ENCODE results near the gene DPH2. TPM values are rescaled to one million over a fixed set of nuclear protein-coding genes. Genes with fewer than 3 reads are reported as not detected.
A peak's percentile ranks its signal among the peaks of the same experiment; 100 is the strongest.

Gene DPH2
- polyA plus RNA-seq, 2 of the 4 experiments (the other 2 are of a cell fraction): 38.8 to 41.7 TPM

DNA sequence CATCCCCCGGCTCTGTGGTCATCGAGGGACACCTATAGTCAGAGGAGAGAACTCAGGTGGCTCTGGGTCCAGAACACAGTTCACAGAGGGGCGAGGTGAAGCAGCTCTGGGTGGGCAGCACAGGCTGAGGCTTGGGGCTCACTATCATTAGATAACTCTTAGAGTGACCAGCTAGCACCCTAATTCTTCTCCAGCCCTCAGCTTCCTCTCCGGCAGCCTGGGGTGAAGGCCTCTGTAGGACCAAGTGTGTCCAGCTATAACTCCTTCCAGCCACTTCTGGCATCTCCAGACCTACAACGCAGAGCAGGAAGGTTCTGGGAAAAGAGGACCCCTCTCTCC, 34.9 kb upstream of the DPH2 start:
- ChIA-PET CTCF (interaction anchor here (0.6 to 16.9 kb wide), 44 partner anchors 9 to 708 kb away, joined by 3 to 243 read pairs (median 4); partner anchors contain the start of gene IPO13), POLR2A (interaction anchor here (0.6 kb wide), 1 partner anchor 414 kb away, joined by 3 read pairs; no protein-coding TSS in a partner anchor)
- DNase-seq (ENCODE audit: low read depth in 1 of 2, low spot score in 1 of 2): no peak
- H3K4me2 ChIP-seq: no peak overlapping the region
- TF ChIP-seq CEBPB (IDR thresholded peaks at IDR 0.05) (no peak), HEYL (CRISPR knock-in tag; IDR thresholded peaks at IDR 0.05) (no peak), CHD4 (IDR thresholded peaks at IDR 0.05; ENCODE audit: borderline replicate concordance) (no peak), RAD21 (conservative IDR thresholded peaks at IDR 0.05 in 1 of 2, IDR thresholded peaks at IDR 0.05 in 1 of 2) (peak in 1 of 2 experiments; percentile 21; a peak in 1 of 5 replicates)
- TF ChIP-seq, protein P1, sequence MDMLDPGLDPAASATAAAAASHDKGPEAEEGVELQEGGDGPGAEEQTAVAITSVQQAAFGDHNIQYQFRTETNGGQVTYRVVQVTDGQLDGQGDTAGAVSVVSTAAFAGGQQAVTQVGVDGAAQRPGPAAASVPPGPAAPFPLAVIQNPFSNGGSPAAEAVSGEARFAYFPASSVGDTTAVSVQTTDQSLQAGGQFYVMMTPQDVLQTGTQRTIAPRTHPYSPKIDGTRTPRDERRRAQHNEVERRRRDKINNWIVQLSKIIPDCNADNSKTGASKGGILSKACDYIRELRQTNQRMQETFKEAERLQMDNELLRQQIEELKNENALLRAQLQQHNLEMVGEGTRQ (IDR thresholded peaks at IDR 0.05): no peak
- FAIRE-seq: no peak
- H3K9me3 ChIP-seq: no peaks in the 10 kb centered on the region
- ATAC-seq: no peak; a peak in 1 of 6 replicates
- no peak overlapping the region for H3K4me3 ChIP-seq
- H3K27ac ChIP-seq: peak overlapping the region in 1 of 2 experiments; percentile 92; a peak in 2 of 6 replicates
- H3K4me1 ChIP-seq: peaks cover 48% of the 10 kb centered on the region
- 79% methylated on average over 2 of the region's 5 CpGs for WGBS (ENCODE audit: missing lambda C conversion rate)

DNA sequence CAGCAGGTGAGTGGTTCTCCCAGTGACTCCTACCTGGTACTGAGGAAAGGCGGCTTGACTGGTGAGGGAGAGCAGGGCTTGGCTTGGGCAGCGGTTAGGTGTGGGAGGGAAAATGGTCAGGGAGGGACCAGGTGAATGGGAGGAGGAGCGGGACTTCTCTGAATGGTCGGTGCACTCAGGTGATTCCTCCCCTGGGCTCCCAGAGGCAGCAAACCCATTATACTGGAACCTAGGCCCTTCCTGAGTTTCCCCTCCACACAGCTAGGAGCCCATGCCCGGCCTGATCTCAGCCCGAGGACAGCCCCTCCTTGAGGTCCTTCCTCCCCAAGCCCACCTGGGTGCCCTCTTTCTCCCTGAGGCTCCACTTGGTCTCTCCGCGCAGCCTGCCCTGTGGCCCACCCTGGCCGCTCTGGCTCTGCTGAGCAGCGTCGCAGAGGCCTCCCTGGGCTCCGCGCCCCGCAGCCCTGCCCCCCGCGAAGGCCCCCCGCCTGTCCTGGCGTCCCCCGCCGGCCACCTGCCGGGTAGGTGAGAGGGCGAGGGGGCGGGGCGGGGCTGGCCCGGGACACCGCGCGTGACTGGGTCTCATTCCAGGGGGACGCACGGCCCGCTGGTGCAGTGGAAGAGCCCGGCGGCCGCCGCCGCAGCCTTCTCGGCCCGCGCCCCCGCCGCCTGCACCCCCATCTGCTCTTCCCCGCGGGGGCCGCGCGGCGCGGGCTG, 33.9 kb upstream of the DPH2 start:
- ChIA-PET CTCF (interaction anchor here (1.5 to 16.9 kb wide), 11 partner anchors 8 to 176 kb away, joined by 3 to 243 read pairs (median 8); partner anchors contain the start of gene IPO13), POLR2A (no interaction called here)
- ATAC-seq (no peak), FAIRE-seq (no peak), DNase-seq (ENCODE audit: low read depth in 1 of 2, low spot score in 1 of 2) (no peak)
- Histone ChIP-seq H3K27ac (peak overlapping the region in 1 of 2 experiments; percentile 92; a peak in 1 of 6 replicates), H3K4me3 (no peak overlapping the region), H3K4me1 (peaks cover 40% of the 10 kb centered on the region), H3K9me3 (no peaks in the 10 kb centered on the region), H3K4me2 (no peak overlapping the region)
- WGBS (ENCODE audit: missing lambda C conversion rate): 90% methylated on average over 6 of the region's 48 CpGs
- no peak for TF ChIP-seq KDM1A (IDR thresholded peaks at IDR 0.05; ENCODE audit: low read depth)
- TF ChIP-seq POLR2A (IDR thresholded peaks at IDR 0.05; ENCODE audit: low read length): no peak
- TF ChIP-seq EHF (CRISPR knock-in tag; IDR thresholded peaks at IDR 0.05): no peak
- TF ChIP-seq, protein P2, sequence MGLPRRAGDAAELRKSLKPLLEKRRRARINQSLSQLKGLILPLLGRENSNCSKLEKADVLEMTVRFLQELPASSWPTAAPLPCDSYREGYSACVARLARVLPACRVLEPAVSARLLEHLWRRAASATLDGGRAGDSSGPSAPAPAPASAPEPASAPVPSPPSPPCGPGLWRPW (IDR thresholded peaks at IDR 0.05): no peak
- no peak for TF ChIP-seq JUN (IDR thresholded peaks at IDR 0.05)
- no peak for TF ChIP-seq BHLHE40 (IDR thresholded peaks at IDR 0.05; ENCODE audit: low read depth, low read length)
- TF ChIP-seq NR3C1 (IDR thresholded peaks at IDR 0.05): no peak
- no peak for TF ChIP-seq SMC3 (IDR thresholded peaks at IDR 0.05)
- no peak for TF ChIP-seq RFX5 (IDR thresholded peaks at IDR 0.05)
- no peak for TF ChIP-seq KDM5A (IDR thresholded peaks at IDR 0.05)
- TF ChIP-seq RNF2 (IDR thresholded peaks at IDR 0.05; ENCODE audit: borderline replicate concordance, low read depth): no peak
- no peak for TF ChIP-seq JUNB (IDR thresholded peaks at IDR 0.05)
- TF ChIP-seq RAD21 (conservative IDR thresholded peaks at IDR 0.05 in 1 of 2, IDR thresholded peaks at IDR 0.05 in 1 of 2): no peak
- no peak for TF ChIP-seq SREBF2 (IDR thresholded peaks at IDR 0.05)
- no peak for TF ChIP-seq CHD4 (IDR thresholded peaks at IDR 0.05; ENCODE audit: borderline replicate concordance)
- no peak for TF ChIP-seq CHD2 (IDR thresholded peaks at IDR 0.05; ENCODE audit: low read length, partially characterized antibody)
- TF ChIP-seq HEYL (CRISPR knock-in tag; IDR thresholded peaks at IDR 0.05): no peak
- TF ChIP-seq, protein P3, sequence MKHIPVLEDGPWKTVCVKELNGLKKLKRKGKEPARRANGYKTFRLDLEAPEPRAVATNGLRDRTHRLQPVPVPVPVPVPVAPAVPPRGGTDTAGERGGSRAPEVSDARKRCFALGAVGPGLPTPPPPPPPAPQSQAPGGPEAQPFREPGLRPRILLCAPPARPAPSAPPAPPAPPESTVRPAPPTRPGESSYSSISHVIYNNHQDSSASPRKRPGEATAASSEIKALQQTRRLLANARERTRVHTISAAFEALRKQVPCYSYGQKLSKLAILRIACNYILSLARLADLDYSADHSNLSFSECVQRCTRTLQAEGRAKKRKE (CRISPR knock-in tag; IDR thresholded peaks at IDR 0.05; ENCODE audit: low read depth): no peak
- TF ChIP-seq RCOR1 (IDR thresholded peaks at IDR 0.05; ENCODE audit: low read depth, low read length): no peak
- TF ChIP-seq HOXB5 (CRISPR knock-in tag; IDR thresholded peaks at IDR 0.05): no peak
